ENCODE results near the gene ID1. TPM values are rescaled to one million over a fixed set of nuclear protein-coding genes. Genes with fewer than 3 reads are reported as not detected.
"Not testable (repeated sequence)": the region's sequence is repeated elsewhere in the genome, so short reads cannot be mapped to it uniquely, and the experiment has no call there.

ID1 gene
- total and polyA plus RNA-seq, 9 donors: 26.0 to 353 (median 64.2) TPM

GRCh38 chr20:31628057-31628456, 23.0 kb downstream of the ID1 start:
- H3K4me3 ChIP-seq; H3K36me3 ChIP-seq; H3K4me1 ChIP-seq (ENCODE audit: insufficient read depth); DNase-seq; intact Hi-C loops (cut with DNase I); H3K9me3 ChIP-seq; H3K27ac ChIP-seq; H3K27me3 ChIP-seq: not testable (repeated sequence)
- WGBS, 3 donors: 63 to 80% (median 71%) methylated on average over 2 of the region's 2 CpGs

DNA sequence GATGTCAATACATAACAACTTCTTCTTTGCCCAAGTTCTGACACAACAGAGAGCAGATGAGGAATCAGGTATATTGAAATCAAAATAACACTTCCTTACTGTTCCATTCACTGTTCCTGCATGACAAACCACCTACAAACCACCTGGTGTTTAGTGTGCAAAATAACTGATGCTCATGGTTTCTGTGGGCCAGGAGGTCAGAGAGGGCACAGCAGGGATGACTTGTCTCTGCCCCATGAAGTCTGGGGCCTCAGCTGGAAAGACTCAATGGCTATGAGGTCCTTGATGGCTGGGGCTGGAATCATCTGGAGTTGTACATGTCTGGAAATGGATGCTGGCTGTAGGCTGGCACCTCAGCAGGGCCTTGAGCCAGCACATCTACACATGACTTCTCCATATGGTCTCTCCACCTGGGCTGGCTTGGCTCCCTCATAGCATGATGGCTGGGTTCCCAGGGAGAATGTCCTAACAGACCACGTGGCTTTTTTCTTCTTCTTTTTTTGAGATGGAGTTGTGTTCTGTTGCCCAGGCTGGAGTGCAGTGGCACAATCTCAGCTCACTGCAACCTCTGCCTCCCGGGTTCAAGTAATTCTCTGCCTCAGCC, 25.2 kb downstream of the ID1 start:
- H3K9me3 ChIP-seq: no peaks in the 10 kb centered on the region
- no peak for DNase-seq
- TF ChIP-seq POLR2A (IDR thresholded peaks at IDR 0.05) (no peak), CTCF (IDR thresholded peaks at IDR 0.05) (no peak), EP300 (IDR thresholded peaks at IDR 0.05) (no peak)
- 44 to 54% (median 46%) methylated on average over 2 of the region's 2 CpGs for WGBS, 3 donors
- H3K4me1 ChIP-seq (ENCODE audit: insufficient read depth): no peaks in the 10 kb centered on the region
- H3K27me3 ChIP-seq: no peaks in the 10 kb centered on the region
- H3K4me3 ChIP-seq: no peak overlapping the region
- intact Hi-C loops (cut with DNase I): no loop called here
- H3K36me3 ChIP-seq: no peaks in the 10 kb centered on the region
- no peak overlapping the region for H3K27ac ChIP-seq

DNA sequence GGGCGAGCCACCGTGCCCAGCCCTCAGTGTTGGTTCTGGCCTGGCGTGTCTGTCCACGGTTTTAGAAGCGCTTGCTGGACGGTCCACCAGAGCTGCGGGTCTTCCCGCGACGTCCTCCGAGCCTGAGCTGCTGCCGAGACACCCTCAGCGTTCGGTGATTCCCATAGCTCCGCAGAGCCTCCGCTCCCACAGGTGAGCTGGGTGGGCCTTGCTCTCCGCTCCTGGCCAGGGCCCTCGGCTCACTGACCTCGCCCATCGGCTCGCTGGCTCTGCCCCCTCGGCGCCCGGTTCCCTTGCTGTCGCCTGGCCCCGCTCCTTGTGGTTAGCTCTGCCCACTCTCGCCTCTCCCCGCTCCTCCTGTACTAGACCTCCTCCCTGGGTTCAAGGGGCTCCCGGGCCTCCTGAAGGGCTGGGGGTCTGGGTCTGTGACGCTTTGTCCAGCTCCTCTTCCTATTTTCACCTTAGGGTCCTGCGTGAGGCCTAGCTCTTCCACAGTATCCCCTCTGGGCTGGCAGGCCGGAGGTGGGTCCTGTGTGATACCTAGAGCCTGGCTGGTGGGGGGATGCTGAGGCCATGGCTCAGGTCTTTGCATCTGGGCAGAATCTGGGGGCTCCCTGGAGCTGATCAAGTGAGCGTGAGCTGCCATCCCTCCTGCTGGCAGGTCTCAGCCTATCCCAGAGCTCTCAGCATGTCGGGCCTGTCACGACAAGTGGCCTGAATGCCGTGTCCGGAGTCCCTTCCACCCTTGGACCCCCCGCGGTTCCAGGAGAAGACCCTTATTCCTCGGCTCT, 27.7 kb downstream of the ID1 start:
- 93 to 96% (median 94%) methylated on average over 39 to 40 of the region's 40 CpGs for WGBS, 3 donors
- H3K27ac ChIP-seq: no peak overlapping the region
- H3K9me3 ChIP-seq: no peaks in the 10 kb centered on the region
- intact Hi-C loops (cut with DNase I): no loop called here
- TF ChIP-seq POLR2A (IDR thresholded peaks at IDR 0.05): no peak
- TF ChIP-seq CTCF (IDR thresholded peaks at IDR 0.05): no peak
- no peak for TF ChIP-seq EP300 (IDR thresholded peaks at IDR 0.05)
- no peaks in the 10 kb centered on the region for H3K4me1 ChIP-seq (ENCODE audit: insufficient read depth)
- H3K36me3 ChIP-seq: no peaks in the 10 kb centered on the region
- no peak for DNase-seq
- no peaks in the 10 kb centered on the region for H3K27me3 ChIP-seq
- H3K4me3 ChIP-seq: no peak overlapping the region

GRCh38 chr20:31633339-31633914, 28.3 kb downstream of the ID1 start:
- 61 to 77% (median 64%) methylated on average over 14 of the region's 14 CpGs for WGBS, 3 donors
- TF ChIP-seq EP300 (IDR thresholded peaks at IDR 0.05) (no peak), CTCF (IDR thresholded peaks at IDR 0.05) (no peak), POLR2A (IDR thresholded peaks at IDR 0.05) (no peak)

GRCh38 chr20:31637660-31638059, 32.6 kb downstream of the ID1 start, which contains the start of gene COX4I2:
Gene COX4I2, plus strand, starts transcription at chr20:31637912. Its CDS starts 1,106 bp downstream, at chr20:31639018.
- Histone ChIP-seq H3K36me3 (no peaks in the 10 kb centered on the region), H3K27ac (no peak within 1 kb of the TSS), H3K9me3 (no peaks in the 10 kb centered on the region), H3K27me3 (no peaks in the 10 kb centered on the region), H3K4me1 (ENCODE audit: insufficient read depth) (no peaks in the 10 kb centered on the region), H3K4me3 (no peak within 1 kb of the TSS)
- 6 to 22% (median 18%) methylated on average over 26 to 34 of the region's 34 CpGs for WGBS, 3 donors
- TF ChIP-seq POLR2A (IDR thresholded peaks at IDR 0.05): no peak
- no peak for TF ChIP-seq CTCF (IDR thresholded peaks at IDR 0.05)
- no peak for TF ChIP-seq EP300 (IDR thresholded peaks at IDR 0.05)
- no peak for DNase-seq
- intact Hi-C loops (cut with DNase I): no loop called here

More at GRCh38 chr20:31633339-31633914, 28.3 kb downstream of the ID1 start:
- no peaks in the 10 kb centered on the region for H3K36me3 ChIP-seq
- H3K27me3 ChIP-seq: no peaks in the 10 kb centered on the region
- no peak for DNase-seq
- no peak overlapping the region for H3K4me3 ChIP-seq
- intact Hi-C loops (cut with DNase I): no loop called here
- no peaks in the 10 kb centered on the region for H3K4me1 ChIP-seq (ENCODE audit: insufficient read depth)
- H3K9me3 ChIP-seq: no peaks in the 10 kb centered on the region
- H3K27ac ChIP-seq: no peak overlapping the region
